ENCODE measurements around the gene SP9. TPM values are rescaled to one million over a fixed set of nuclear protein-coding genes. Genes with fewer than 3 reads are reported as not detected.

The SP9 gene
- total and polyA plus RNA-seq, 10 of the 15 experiments (the other 5 are each of a cell fraction or from before 2014, with no cell fraction given): not detected

GRCh38 chr2:174362949-174363348, 28.2 kb downstream of the SP9 start:
- ChIA-PET RAD21 (ENCODE audit: unreplicated experiment) (no interaction called here), SMC1A (ENCODE audit: uncharacterized antibody, unreplicated experiment) (interaction anchor here (0.9 to 1.1 kb wide), 2 partner anchors 8 to 14 kb away, joined by 3 read pairs; no protein-coding TSS in a partner anchor), CTCF (interaction anchor here (1.0 to 1.7 kb wide), 2 partner anchors 12 to 13 kb away, joined by 3 to 6 read pairs; no protein-coding TSS in a partner anchor), POLR2A (no interaction called here)
- peaks cover 6% of the 10 kb centered on the region; the same call in 1 of the 3 replicates for H3K9me3 ChIP-seq (replicated peaks; ENCODE audit: control insufficient read depth, insufficient read depth, low read length)
- peaks cover 1 to 6% of the 10 kb centered on the region in 2 experiments; a peak in 2 of 4 replicates for H3K36me3 ChIP-seq (ENCODE audit: control insufficient read depth in 2 of 2, insufficient read depth in 2 of 2, low read length in 1 of 2)
- H2AFZ ChIP-seq (ENCODE audit: control insufficient read depth, low read depth, low read length): no peak overlapping the region
- H3K27me3 ChIP-seq (replicated peaks in 1 of 2; ENCODE audit: control insufficient read depth in 2 of 2, insufficient read depth in 2 of 2, low read length in 1 of 2): no peaks in the 10 kb centered on the region
- DNase-seq (ENCODE audit: low read depth, low spot score) (no peak), FAIRE-seq (no peak), ATAC-seq (no peak)
- no peak overlapping the region for H3K27ac ChIP-seq (ENCODE audit: control insufficient read depth, insufficient read depth)
- TF ChIP-seq, protein P1, sequence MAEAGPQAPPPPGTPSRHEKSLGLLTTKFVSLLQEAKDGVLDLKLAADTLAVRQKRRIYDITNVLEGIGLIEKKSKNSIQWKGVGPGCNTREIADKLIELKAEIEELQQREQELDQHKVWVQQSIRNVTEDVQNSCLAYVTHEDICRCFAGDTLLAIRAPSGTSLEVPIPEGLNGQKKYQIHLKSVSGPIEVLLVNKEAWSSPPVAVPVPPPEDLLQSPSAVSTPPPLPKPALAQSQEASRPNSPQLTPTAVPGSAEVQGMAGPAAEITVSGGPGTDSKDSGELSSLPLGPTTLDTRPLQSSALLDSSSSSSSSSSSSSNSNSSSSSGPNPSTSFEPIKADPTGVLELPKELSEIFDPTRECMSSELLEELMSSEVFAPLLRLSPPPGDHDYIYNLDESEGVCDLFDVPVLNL (IDR thresholded peaks at IDR 0.05; ENCODE audit: low read depth, low read length): no peak
- TF ChIP-seq RBBP5 (conservative IDR thresholded peaks at IDR 0.05) (no peak), MXI1 (IDR thresholded peaks at IDR 0.05; ENCODE audit: low read depth, low read length) (no peak), SUPT20H (IDR thresholded peaks at IDR 0.05; ENCODE audit: borderline replicate concordance, control insufficient read depth, low read depth, low read length) (no peak), CHD1 (IDR thresholded peaks at IDR 0.05; ENCODE audit: low read depth, low read length) (no peak), IRF3 (IDR thresholded peaks at IDR 0.05) (no peak), RAD51 (IDR thresholded peaks at IDR 0.05) (no peak), IRF5 (IDR thresholded peaks at IDR 0.05; ENCODE audit: borderline replicate concordance) (no peak), BHLHE40 (IDR thresholded peaks at IDR 0.05; ENCODE audit: borderline replicate concordance in 1 of 2, low read depth in 2 of 2, low read length in 1 of 2) (no peak), NFYB (IDR thresholded peaks at IDR 0.05; ENCODE audit: insufficient read depth, low read depth, low read length) (no peak), LARP7 (IDR thresholded peaks at IDR 0.05) (no peak), KAT2A (conservative IDR thresholded peaks at IDR 0.05; ENCODE audit: control insufficient read depth, low read depth, low read length) (no peak), ASH2L (IDR thresholded peaks at IDR 0.05; ENCODE audit: borderline replicate concordance, low read depth) (no peak), CHD4 (IDR thresholded peaks at IDR 0.05) (no peak), ZNF24 (IDR thresholded peaks at IDR 0.05) (no peak), ZBTB33 (IDR thresholded peaks at IDR 0.05) (no peak), MTA3 (IDR thresholded peaks at IDR 0.05; ENCODE audit: borderline replicate concordance, low read length) (no peak), BRCA1 (IDR thresholded peaks at IDR 0.05; ENCODE audit: low read depth, low read length) (no peak), TCF7 (IDR thresholded peaks at IDR 0.05; ENCODE audit: borderline replicate concordance) (no peak), ZSCAN29 (IDR thresholded peaks at IDR 0.05) (no peak)
- no peaks in the 10 kb centered on the region for H3K79me2 ChIP-seq (ENCODE audit: control insufficient read depth, insufficient read depth, low read length)
- intact Hi-C loops (cut with micrococcal nuclease; ENCODE audit: unreplicated experiment) (no loop called here), in situ Hi-C loops (cut with MboI) (no loop called here)
- H3K4me2 ChIP-seq (ENCODE audit: control insufficient read depth, insufficient read depth): no peak overlapping the region
- no TSS peak for BruUV-seq (replicated peaks)
- no peaks in the 10 kb centered on the region for H3K4me1 ChIP-seq (ENCODE audit: control insufficient read depth, insufficient read depth, low read length)
- 100% methylated on average over 1 of the region's 1 CpG for WGBS (ENCODE audit: insufficient coverage, insufficient replicate concordance, low lambda C conversion rate, missing lambda C conversion rate)
- H3K9ac ChIP-seq (ENCODE audit: control insufficient read depth, insufficient read depth, low read length): no peak overlapping the region
- no peak overlapping the region for H3K4me3 ChIP-seq
- H4K20me1 ChIP-seq (ENCODE audit: control insufficient read depth, insufficient read depth): no peaks in the 10 kb centered on the region

Data from GM12878 (cell line).